NCI-H82 (cell line): ENCODE results near the gene RNU5B-1.

Experiments used
- DNase-seq: peaks from one replicate; lab custom pipeline; 2025; lab: John Stamatoyannopoulos, UW

Gene RNU5B-1

GRCh38 chr15:65289261-65289854 is 15.1 kb upstream of the RNU5B-1 start:
- no peak for DNase-seq

DNA sequence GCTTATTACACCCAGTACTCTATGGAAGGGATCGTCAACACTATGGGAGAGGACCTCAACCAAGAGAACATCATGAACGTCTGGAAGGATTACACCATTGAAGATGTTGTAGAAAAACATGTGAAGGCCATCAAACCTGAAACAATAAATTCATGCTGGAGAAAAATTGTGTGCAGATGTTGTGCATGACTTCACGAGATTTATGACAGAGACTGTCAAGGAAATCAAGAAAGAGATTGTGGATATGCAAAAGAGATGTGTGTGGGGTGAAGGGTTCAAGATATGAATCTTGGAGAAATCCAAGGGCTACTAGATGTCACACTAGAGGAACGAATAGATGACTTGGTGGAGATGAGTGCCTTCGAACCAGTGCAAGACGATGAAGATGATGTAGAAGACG is 14.2 kb upstream of the RNU5B-1 start:
- DNase-seq = no peak

DNA sequence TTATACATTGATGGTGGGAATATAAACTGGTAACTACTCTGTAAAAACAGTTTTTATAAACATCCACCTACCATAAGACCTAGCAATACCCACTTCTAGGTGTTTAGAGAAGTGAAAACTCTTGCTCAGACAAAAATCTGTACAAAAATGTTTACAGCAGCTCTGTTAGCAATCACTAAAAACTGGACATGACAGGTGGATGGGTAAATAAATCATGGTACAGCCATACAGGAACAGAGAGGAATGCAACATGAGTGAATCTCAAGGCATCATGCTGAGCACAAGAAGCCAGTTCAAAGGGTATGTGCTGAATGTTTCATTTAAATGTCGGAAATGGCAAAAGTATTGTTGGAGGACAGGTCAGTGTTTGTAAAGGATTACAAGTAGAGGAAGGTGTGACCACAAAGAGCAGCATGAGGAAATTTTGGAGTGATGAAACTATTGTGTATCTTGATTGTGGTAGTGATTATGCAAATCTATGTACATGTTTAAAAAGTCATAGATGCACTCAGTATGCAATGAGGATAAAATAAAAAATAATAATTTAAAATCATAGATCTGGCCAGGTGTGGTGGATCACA is 11.4 kb upstream of the RNU5B-1 start:
- DNase-seq = no peak

GRCh38 chr15:65298731-65299130 is 5.7 kb upstream of the RNU5B-1 start:
- no peak for DNase-seq

DNA sequence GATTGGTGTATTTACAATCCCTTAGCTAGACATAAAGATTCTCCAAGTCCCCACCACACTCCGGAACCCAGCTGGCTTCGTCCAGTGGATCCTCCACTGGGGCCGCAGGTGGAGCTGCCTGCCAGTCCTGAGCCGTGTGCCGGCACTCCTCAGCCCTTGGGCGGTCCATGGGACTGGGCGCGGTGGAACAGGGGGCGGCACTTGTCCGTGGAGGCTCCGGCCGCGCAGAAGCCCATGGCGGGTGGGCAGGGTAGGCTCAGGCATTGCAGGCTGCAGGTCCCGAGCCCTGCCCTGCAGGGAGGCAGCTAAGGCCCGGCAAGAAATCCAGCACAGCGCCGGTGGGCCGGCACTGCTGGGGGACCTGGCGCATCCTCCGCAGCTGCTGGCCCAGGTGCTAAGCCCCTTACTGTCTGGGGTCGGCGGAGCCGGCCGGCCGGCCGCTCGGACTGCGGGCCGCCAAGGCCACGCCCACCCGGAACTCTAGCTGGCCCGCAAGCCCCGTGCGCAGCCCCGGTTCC is 3.5 kb upstream of the RNU5B-1 start:
- DNase-seq = no peak

- DNase-seq = no peak
Measured at GRCh38 chr15:65302061-65302460, 2.4 kb upstream of the RNU5B-1 start.

GRCh38 chr15:65303687-65304380 is 643 bp upstream of the RNU5B-1 start:
- DNase-seq = peak; percentile 69

DNA sequence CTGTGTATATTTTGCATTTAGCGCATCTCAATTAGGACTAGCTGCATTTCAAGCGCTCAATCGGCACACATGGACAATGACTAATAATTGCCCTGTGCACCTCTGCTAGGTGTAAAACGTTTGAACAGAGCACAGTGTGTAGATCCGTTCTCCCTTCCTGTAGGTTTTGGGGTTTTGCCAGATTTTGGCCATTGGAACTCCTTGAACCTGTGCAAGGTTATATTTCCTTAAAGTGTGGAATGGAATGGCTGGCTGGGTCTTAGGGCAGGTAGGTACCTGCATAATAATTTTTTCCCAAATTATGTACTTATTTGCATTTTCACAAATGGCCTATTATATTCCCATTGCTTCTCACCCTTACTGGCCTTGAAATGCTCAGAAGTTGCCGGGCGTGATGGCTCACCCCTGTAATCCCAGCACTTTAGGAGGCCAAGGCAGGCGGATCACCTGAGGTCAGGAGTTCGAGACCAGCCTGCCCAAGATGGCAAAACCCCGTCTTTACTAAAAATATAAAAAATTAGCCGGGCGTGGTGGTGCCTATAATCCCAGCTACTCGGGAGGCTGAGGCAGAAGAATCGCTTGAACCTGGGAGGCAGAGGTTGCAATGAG is 777 bp downstream of the RNU5B-1 start:
- no peak for DNase-seq

DNA sequence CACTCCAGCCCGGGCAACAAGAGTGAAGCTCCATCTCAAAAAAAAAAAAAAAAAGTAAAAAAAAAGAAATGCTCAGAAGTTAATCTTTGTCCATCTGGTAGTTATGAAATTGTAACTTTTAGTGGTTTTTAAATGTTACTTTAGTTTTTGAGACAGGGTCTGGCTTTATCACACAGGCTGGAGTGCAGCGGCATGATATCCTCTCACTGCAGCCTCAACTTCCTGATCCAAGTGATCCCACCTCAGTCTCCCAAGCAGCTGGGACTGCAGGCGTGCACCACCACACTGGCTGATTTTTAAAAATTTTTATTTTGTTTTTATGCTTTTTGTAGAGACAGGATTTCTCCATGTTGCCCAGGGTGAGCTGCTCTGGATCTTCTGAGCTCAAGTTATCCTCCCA is 1.3 kb downstream of the RNU5B-1 start:
- DNase-seq = peak; percentile 27

DNA sequence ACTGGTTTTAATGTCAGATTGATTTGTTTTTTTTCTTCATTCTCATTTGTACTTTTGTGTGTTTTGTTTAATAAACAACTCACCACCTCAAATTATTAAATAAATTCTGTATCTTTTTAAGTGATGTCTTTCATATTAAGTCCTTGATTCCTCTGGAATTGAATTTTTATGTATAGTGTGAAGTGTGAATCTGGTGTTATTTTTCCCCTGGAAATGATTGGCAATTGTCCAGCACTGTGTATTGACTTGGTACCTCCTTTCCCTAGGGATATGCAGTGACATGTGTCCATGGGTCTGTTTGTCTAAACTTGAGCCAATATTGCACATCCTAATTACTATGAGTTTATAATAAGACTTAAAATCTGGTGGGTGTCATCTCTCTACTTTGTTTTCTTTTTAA is 2.1 kb downstream of the RNU5B-1 start:
- peak; percentile 62 for DNase-seq

DNA sequence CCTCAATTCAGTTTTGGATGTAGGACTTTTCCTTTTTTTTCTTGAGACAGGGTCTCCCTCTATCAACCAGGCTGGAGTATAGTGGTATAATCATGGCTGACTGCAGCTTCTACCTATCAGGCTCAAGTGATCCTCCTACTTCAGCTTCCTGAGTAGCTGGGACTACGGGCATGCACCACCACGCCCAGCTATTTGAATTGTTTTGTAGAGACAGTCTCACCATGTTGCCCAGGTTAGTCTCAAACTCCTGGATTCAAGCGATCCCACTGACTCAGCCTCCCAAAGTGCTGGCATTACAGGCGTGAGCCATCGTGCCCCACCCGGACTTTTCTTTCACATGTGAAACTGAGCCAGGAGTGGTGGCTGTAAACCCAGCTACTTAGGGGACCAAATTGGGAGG is 3.5 kb downstream of the RNU5B-1 start:
- no peak for DNase-seq

GRCh38 chr15:65309882-65310418 is 5.5 kb downstream of the RNU5B-1 start:
- no peak for DNase-seq

DNA sequence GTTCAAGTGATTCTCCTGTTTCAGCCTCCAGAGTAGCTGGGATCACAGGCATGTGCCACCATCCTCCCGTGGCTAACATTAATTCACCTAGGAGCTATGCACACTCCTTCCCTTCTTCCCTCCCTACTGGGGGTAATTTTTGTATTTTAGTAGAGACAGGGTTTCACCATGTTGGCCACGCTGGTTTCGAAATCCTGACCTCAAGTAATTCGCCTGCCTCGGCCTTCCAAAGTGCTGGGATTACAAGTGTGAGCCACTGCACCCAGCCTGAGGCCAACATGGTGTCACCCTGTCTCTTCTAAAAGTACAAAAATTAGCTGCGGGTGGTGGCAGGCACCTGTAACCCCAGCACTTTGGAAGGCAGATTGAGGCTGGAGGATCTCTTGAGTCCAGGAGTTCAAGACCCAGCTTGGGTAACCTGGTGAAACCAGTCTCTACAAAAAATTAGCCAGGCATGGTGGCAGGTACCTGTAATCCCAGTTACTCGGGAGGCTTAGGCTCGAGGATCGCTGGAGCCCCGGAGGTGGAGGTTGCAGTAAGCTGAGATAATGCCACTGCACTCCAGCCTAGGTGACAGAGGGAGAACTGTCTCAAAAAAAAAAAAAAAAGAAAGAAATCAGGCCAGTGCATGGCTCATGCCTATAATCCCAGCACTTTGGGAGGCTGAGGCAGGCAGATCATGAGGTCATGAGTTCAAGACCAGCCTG is 6.1 kb downstream of the RNU5B-1 start:
- DNase-seq = no peak

DNA sequence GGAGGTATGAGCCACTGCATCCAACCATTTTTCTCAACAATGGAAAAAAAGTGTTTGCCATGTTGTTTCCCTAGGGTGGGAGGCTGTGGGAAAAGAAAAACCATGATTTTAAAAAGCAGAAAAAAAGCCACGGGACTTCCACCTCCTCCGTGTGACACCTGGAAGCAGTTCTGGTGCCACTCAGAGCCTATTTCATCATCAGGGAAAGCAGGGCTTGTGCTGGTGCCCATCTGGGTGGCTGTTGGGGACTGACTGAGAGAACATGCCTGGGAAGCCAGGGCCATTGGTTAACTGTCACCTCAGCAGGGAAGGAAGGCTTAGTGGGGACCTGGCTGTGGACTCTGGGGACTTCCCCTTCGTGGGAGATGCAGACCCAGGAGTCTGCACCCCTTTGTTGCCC is 7.3 kb downstream of the RNU5B-1 start:
- DNase-seq = no peak

GRCh38 chr15:65312400-65312916 is 8.0 kb downstream of the RNU5B-1 start:
- no peak for DNase-seq

- DNase-seq = peak; percentile 93
Measured at GRCh38 chr15:65318870-65319356, 14.4 kb downstream of the RNU5B-1 start.

DNA sequence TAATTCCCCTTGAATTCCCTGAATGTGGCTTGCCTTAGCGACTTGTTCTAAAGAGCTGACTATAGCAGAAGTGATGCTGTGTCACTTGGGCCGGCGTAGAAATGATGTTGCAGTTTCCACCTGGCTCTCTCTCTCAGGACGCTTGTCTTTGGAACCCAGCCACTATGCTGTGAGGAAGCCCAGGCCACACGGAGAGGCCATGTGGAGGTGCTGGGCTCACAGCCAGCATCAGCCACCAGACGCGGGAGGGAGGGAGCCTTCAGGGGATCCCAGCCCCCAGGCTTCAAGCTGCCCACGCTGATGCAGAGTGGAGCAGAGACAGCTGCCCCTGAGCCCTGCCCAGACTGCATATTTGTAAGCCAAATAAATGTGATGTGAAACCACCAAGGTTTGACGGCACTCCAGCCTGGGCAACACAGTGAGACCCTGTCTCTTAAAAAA is 18.6 kb downstream of the RNU5B-1 start:
- peak; percentile 86 for DNase-seq

DNA sequence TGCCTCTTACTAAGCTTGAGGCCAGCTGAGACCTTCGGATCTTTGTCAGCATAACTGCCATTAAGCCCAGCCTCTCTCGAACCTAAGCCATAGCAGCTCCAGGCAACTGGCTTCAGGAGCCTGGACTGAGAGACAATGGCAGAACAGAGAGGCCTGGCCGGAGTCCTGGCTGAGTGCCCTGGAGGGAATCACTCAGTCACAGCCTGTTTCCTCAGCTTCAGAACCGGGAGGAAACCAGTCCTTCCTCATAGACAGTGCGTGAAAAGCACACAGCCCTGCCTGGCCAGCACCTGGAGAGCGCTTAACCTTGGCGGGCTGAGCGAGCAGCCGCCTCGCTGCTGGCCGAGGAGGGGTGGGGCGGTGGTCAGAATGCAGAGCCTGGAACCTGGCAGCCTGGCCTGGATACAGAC is 21.6 kb downstream of the RNU5B-1 start:
- peak; percentile 31 for DNase-seq

- no peak for DNase-seq
Measured at GRCh38 chr15:65326818-65327217, 22.3 kb downstream of the RNU5B-1 start.

DNA sequence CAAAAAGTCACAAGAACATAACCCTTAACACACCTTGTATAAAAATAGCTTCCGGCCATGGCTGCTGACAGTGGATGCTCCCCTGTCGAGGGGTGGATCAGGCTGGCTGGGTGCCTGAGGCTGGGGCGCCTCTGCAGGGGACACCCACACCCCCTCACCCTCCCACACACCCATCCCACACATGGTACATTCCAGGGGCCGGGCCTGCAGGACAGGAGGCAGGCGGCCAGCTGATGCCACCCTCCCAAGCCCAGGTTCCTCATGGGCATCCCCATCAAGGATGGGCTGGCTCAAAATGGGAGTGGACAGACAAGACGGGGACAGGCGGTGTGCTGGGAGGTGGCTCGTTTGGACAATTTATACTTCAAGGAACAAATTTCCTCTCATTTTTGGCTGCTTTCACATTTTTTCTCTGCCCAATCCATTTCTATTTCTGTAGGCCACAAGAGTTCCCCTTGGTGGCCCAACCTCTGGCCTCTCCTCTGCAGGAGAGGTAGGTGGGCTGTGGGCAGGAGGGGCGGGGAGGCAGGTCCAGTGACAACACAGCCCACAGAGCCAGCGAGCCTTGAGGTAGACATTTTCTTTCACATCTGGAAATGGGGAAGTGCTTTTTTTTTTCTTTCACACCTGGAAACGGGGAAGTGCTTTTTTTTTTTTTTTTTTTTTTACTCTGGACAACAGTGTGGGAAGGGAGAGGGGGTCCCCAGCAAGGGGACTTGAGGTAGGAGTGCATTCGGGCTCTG is 23.3 kb downstream of the RNU5B-1 start:
- DNase-seq = no peak
